Stimulated activated CD4-positive, alpha-beta T cell treated with anti-CD3 and anti-CD28 coated beads, Interleukin-2, amount 100 ng/mL, for 4 hours (primary cell): ENCODE measurements around the gene ZNF17.

Experiments used
- DNase-seq: peaks from one replicate; pipeline ENCODE4 v3.0.0-alpha.2; 2020; ENCODE audit warnings: low read depth

The ZNF17 gene

DNA sequence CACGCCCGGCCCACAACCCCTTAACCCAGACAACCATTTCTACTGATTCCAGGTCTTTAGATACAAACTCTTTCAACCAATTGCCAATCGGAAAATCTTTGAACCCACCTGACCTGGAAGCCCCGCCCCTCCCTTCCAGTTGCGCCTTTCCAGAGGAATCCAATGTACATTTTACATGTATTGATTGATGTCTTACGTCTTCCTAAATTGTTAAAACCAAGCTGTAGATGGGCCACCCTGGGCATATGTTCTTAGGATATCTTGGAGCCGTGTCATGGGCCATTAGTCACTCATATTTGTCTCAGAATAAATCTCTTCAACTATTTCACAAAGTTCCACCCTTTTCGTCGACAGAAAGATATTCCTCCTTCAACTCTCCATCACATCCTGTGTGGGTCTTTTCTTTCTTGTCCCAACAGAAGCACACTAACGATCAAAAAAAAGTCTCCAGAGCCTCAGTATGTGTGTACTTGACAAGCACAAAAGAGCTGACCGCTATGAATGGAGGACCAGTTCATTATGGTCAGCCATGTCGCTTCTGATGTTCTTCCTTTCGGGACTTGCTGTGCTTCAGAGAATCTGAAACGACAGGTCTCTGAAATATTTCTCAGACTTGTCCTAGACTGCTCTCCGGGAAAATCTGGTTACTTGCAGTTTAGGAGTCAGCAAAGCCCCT, 23.6 kb downstream of the ZNF17 start:
- no peak for DNase-seq

DNA sequence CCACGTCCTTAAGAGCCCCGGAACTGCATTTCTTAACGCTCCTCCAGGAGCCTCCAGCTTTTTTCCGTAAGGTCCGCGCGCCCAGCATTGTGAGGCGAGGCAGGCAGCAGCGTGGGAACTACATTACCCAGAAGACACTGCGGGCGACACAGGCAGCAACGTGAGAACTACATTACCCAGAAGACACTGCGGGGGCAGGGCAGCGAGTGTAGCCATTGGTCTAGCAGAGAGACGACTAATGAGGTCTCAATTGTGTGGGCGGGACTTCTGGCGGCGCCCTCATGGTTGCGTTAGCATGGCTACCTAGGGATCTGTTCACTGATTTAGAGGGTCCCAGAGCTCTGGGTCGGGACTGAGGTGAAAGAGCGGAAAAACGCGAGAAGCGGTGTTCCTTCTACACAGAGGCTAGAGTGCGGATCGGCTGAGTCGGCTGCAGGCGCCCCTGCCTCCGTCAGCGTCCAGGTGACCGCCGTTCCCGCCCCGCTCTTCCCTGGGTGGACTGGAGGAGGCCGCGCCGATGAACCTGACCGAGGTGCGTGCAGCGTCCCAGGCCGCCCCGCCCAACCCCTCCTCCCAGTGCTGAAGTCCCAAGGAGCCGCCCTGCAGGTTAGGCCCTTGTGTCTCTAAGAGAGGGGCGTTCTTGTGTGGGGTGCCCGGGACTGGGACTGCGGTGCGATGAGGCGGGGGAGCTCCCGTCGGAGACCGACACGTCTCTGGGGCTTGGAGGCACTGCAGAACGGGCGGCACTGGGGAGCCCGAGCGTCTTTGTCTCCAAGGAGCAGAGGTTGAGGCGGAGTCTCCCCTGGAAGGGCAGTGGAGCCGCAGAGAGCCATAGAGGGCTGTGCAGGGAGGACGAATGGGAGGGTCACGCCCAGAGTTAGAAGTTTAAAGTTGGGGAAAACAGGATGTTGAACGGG, 24.4 kb downstream of the ZNF17 start, which contains the start of gene ZNF749:
ZNF749 (plus strand) TSS at position 264 of the 917 bp plus-strand sequence; CDS start at position 518, 254 bp downstream.
- peak; percentile 98 for DNase-seq

DNA sequence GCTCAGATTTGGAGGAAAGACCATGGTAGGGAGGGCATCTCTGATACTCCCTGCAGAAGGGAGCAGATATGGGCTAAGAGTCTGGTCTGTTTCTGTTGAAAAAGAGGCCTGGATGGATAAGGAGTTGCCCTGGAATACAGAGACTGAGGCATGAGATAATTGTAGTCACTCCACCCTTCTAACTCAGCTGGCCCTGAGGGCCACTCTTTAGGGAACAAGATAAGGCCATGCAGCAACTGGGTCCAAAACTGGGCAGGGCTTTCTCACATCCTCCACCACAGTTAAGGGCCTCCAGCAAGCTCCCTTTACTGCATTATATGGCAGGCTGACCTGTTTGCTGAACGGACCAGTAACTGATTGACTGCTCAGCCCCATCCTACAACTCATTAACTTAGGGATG, 25.5 kb downstream of the ZNF17 start:
- DNase-seq = no peak

DNA sequence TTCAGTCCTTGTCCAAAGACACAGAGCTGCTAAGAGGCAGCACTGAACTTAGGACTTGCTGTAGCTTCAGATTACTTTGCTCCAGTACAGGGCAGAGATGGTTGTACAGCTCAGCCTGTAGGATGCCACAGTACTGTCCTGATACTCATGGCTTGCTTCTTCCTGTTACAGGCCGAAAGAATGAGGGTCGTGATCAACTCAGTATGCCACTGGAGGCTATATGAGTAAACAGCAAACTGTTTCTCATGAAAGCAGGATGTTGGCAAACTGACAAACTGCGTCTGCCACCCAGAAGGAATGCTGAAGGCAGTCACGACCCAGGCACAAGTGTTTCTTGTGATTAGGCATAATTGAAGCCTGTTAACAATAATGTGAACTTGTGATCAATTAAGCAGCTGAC, 27.0 kb downstream of the ZNF17 start:
- no peak for DNase-seq

DNA sequence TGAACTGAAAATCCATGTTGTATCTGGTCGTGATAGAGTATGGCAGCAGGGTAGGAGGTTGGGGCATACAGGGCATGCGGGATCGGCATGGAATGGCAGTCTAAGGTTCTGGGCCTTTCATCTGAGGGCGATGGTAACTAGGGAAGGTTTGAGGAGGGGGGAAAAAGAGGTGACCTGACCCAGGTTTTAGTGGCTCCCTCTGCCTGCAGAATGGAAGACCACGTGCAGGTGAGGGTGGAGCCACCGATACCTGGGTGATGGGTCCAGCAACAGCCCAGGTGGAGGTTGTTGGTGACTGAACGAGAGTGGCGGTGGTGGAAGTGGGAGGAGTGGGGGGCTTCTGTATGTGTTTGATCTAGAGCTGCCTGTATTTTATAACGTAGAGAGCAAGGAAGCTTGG, 28.0 kb downstream of the ZNF17 start:
- no peak for DNase-seq

DNA sequence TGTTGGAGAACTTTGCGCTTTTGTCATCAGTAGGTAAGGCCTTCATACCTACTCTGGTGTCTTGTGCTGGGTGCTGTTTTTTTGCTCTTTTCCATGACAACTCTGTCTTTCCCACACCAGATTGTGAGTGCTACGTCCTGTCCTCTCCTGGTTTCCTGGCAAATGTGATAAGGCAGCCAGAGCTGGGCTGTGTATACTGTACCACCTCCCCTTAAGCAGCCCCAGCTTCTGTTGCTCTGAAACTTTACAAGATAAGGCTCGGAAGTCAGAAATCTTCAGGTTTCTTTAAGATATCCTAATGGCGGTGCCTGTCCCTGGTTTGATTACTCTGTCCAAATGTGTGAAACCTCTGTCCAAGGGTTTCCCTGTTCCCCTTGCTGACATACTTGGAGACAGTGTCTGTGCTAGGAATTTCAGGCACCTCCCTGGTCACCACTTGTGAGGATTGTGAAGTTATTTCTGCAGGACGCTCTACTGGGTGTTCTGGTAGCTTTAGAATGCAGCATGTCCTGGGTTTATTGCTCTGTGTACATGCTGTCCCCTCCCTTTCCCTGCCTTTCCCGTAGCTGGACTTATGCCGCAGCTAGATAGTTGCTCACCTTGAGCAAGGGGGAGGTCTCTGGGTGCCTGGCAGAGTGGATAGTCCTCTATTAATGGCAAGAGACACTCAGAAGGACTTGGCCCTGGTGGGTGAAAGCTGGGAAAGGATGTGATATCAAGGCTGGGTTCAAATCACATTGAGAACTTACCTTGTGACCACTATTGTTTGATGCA, 31.2 kb downstream of the ZNF17 start:
- DNase-seq = no peak

DNA sequence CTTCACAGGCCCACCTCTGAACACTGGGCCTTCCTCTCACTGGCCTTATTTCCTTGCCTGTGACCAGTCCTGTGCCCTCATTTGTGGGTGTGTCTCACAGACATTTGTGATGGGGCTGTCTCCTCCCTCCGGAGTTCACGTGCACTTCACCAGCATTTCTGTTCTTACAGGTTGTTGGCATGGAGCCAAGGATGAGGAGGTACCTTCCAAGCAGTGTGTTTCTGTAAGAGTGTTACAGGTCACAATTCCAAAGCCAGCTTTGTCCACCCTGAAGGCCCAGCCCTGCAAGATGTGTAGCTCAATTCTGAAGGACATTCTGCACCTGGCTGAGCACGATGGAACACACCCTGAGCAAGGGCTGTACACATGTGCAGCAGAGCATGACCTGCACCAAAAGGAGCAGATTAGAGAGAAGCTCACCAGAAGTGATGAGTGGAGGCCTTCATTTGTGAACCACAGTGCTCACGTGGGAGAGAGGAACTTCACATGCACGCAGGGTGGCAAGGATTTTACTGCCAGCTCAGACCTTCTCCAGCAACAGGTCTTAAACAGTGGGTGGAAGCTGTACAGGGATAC, 32.2 kb downstream of the ZNF17 start:
- DNase-seq = no peak

DNA sequence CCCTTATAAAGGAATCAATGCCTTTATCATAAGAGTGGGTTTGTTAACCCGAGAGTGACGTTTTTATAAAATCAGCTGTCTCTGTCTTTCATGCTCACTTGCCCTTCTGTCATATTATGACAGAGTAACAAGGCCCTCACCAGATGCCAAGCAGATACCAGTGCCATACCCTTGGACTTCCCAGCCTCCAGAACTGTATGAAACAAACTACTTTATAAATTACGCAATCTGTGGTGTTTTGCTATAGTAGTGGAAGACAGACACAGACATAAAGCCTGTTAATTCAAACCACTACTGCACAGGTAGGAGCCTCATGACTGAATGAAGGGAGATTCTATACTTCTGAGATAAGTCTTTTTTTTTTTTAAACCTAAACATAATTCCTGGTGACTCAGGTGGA, 41.3 kb downstream of the ZNF17 start:
- no peak for DNase-seq

DNA sequence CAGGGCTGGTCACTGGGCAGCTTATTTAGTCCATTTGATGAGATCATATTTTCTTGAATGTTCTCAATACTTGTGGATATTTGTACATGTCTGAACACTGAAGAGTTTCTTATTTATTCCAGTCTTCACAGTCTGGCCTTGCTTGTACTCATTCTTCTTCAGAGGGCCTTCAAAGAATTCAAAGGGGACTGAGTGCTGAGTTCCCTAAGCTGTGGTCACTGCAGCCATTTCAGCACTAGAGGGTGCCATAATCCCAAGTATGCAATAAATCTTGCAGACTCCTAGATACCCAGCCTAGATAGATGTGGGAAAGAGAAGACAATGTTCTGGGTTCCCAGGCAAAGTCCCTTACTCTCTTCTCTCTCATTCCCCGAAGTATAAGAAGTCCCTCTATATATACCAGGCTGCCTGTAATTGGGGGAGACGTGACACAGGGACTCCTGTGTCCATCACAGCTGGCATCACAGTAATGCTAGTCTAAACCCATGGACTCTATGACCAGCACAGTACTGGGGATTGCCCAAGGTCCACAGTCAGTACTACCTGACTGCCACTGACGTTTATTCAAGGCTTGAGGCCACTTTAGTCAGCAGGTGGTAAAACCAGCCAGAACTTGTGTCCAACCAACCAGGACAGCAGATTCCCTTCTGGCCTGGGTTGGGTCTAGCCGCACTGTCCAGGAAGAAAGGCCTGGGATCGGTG, 54.9 kb downstream of the ZNF17 start:
- no peak for DNase-seq

DNA sequence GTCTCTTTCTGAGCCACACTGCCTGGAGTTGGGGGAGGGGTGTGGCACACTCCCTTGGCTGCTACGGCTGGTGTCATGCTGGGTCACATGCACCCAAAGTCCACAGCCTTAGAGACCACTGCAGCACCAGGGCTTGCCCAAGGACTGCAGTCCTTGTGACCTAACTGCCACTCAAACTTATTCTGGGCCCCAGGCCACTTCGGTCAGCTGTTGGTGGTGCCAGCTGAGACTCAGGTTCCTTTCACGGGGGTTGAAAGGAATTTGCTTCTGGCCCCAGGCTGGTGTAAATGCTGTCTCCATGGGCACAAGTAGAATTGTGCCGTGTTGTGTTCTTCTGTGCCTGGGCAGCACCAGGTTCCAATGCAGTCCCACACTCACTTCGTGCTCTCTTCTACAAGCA, 55.5 kb downstream of the ZNF17 start:
- DNase-seq = no peak
